H9 (cell line): ENCODE data around the gene ALLC. TPM values are rescaled to one million over a fixed set of nuclear protein-coding genes. Genes with fewer than 3 reads are reported as not detected.

Experiments
- DNase-seq: peaks from one replicate; pipeline ENCODE4 v3.0.0-alpha.2; 2017
- H2AFZ ChIP-seq: one replicate; pipeline ENCODE4 v1.6.1; 2013; ENCODE audit warnings: mild to moderate bottlenecking, low read length, control low read depth, moderate library complexity
- H2AK5ac ChIP-seq: 2 replicates; pipeline ENCODE4 v1.6.1; 2013; ENCODE audit warnings: low read length, control low read depth, mixed read lengths; ENCODE audit not compliant: insufficient read length
- H2BK120ac ChIP-seq: one replicate; pipeline ENCODE4 v1.6.1; 2013; ENCODE audit warnings: low read depth, mild to moderate bottlenecking, low read length, control low read depth, inconsistent platforms; ENCODE audit not compliant: poor library complexity, severe bottlenecking
- H2BK12ac ChIP-seq: 2 replicates; pipeline ENCODE4 v1.6.1; 2013; ENCODE audit warnings: low read length, control low read depth, mixed read lengths, low read depth; ENCODE audit not compliant: insufficient read length
- H2BK15ac ChIP-seq: 2 replicates; pipeline ENCODE4 v1.6.1; 2013; ENCODE audit warnings: low read depth, low read length, control low read depth
- H2BK20ac ChIP-seq: one replicate; pipeline ENCODE4 v1.6.1; 2013; ENCODE audit warnings: low read depth, mild to moderate bottlenecking, low read length, control low read depth, inconsistent platforms; ENCODE audit not compliant: poor library complexity, severe bottlenecking
- H2BK5ac ChIP-seq: 2 replicates; pipeline ENCODE4 v1.6.1; 2013; ENCODE audit warnings: low read length, control low read depth, mixed read lengths; ENCODE audit not compliant: insufficient read length
- H3K14ac ChIP-seq: 2 replicates; pipeline ENCODE4 v1.6.1; 2013; ENCODE audit warnings: low read length, control low read depth; ENCODE audit not compliant: insufficient read depth
- H3K18ac ChIP-seq: 2 replicates; pipeline ENCODE4 v1.6.1; 2013; ENCODE audit warnings: low read depth, mild to moderate bottlenecking, mixed read lengths, low read length, control low read depth; ENCODE audit not compliant: insufficient read length
- H3K23ac ChIP-seq: 2 replicates; pipeline ENCODE4 v1.6.1; 2013; ENCODE audit warnings: low read length, control low read depth, mixed read lengths, low read depth; ENCODE audit not compliant: insufficient read length
- H3K23me2 ChIP-seq: 2 replicates; pipeline ENCODE4 v1.6.1; 2013; ENCODE audit warnings: low read depth, mild to moderate bottlenecking, mixed read lengths, low read length, control low read depth; ENCODE audit not compliant: insufficient read length, poor library complexity, severe bottlenecking
- H3K27ac ChIP-seq: 2 replicates; pipeline ENCODE4 v1.5.1; 2013; ENCODE audit warnings: low read length, control low read depth, mixed read lengths, low read depth; ENCODE audit not compliant: insufficient read length
- H3K27me3 ChIP-seq: 2 replicates; pipeline ENCODE4 v1.6.1; 2013; ENCODE audit warnings: low read length, control low read depth, inconsistent platforms; ENCODE audit not compliant: insufficient read depth
- H3K4ac ChIP-seq: 2 replicates; pipeline ENCODE4 v1.6.1; 2013; ENCODE audit warnings: low read depth, mild to moderate bottlenecking, control low read depth, inconsistent platforms, low read length, moderate library complexity
- H3K4me1 ChIP-seq: 2 replicates; pipeline ENCODE4 v1.6.1; 2013; ENCODE audit warnings: low read length, control low read depth, inconsistent platforms; ENCODE audit not compliant: insufficient read depth
- H3K4me2 ChIP-seq: 2 replicates; pipeline ENCODE4 v1.6.1; 2013; ENCODE audit warnings: low read length, control low read depth, mixed read lengths; ENCODE audit not compliant: insufficient read length, insufficient read depth
- H3K56ac ChIP-seq: 2 replicates; pipeline ENCODE4 v1.6.1; 2013; ENCODE audit warnings: low read depth, mild to moderate bottlenecking, mixed read lengths, low read length, control low read depth; ENCODE audit not compliant: insufficient read length
- H3K79me1 ChIP-seq: 2 replicates; pipeline ENCODE4 v1.6.1; 2013; ENCODE audit warnings: low read depth, mild to moderate bottlenecking, moderate library complexity, low read length, control low read depth, inconsistent platforms; ENCODE audit not compliant: insufficient read depth, poor library complexity, severe bottlenecking
- H3K79me2 ChIP-seq: 2 replicates; pipeline ENCODE4 v1.6.1; 2013; ENCODE audit warnings: low read length, control low read depth, inconsistent platforms; ENCODE audit not compliant: insufficient read depth
- H3K9ac ChIP-seq: 2 replicates; pipeline ENCODE4 v1.6.1; 2013; ENCODE audit warnings: low read length, control low read depth, mixed read lengths; ENCODE audit not compliant: insufficient read length; ENCODE audit errors: extremely low read depth
- H3K9me3 ChIP-seq: one replicate; pipeline ENCODE4 v1.6.1; 2013; ENCODE audit warnings: low read depth, low read length, inconsistent platforms; ENCODE audit not compliant: control insufficient read depth
- H3T11ph ChIP-seq: one replicate; pipeline ENCODE4 v1.6.1; 2013; ENCODE audit warnings: mild to moderate bottlenecking, low read length, control low read depth, inconsistent platforms
- H4K20me1 ChIP-seq: one replicate; pipeline ENCODE4 v1.6.1; 2013; ENCODE audit not compliant: control insufficient read depth, insufficient read length, insufficient read depth
- H4K5ac ChIP-seq: 2 replicates; pipeline ENCODE4 v1.6.1; 2013; ENCODE audit warnings: low read depth, mild to moderate bottlenecking, mixed read lengths, low read length, control low read depth; ENCODE audit not compliant: insufficient read length
- H4K8ac ChIP-seq: replicated peaks from 2 replicates; pipeline ENCODE4 v1.6.1; 2013; ENCODE audit warnings: low read length, control low read depth, mixed read lengths, low read depth; ENCODE audit not compliant: insufficient read length
- H4K91ac ChIP-seq: 2 replicates; pipeline ENCODE4 v1.6.1; 2013; ENCODE audit warnings: low read depth, mild to moderate bottlenecking, moderate library complexity, mixed read lengths, low read length, control low read depth; ENCODE audit not compliant: insufficient read length
- H3K27ac Mint-ChIP-seq, 3 experiments: 2 replicates in 2 of 3; 3 replicates in 1 of 3; pipeline ENCODE4 v1.8.0; 2020 to 2021; ENCODE audit warnings: mixed read lengths in 3 of 3, mild to moderate bottlenecking in 1 of 3, moderate library complexity in 1 of 3
- H3K27me3 Mint-ChIP-seq: 2 replicates; pipeline ENCODE4 v1.8.0; 2021; ENCODE audit warnings: low read depth, mild to moderate bottlenecking, moderate library complexity, mixed read lengths
- H3K36me3 Mint-ChIP-seq, 3 experiments: 2 replicates in 2 of 3; 3 replicates in 1 of 3; pipeline ENCODE4 v1.8.0; 2020 to 2021; ENCODE audit warnings: low read depth in 3 of 3, mixed read lengths in 3 of 3; ENCODE audit not compliant: insufficient read depth in 1 of 3
- H3K4me1 Mint-ChIP-seq, 2 experiments: 2 replicates each; pipeline ENCODE4 v1.8.0; 2020; ENCODE audit warnings: mixed read lengths in 2 of 2
- H3K4me3 Mint-ChIP-seq, 2 experiments: 2 replicates in 1 of 2; 3 replicates in 1 of 2; pipeline ENCODE4 v1.8.0; 2020 to 2021; ENCODE audit warnings: mild to moderate bottlenecking in 2 of 2, mixed read lengths in 2 of 2, moderate library complexity in 1 of 2
- H3K9me3 Mint-ChIP-seq, 2 experiments: 2 replicates in 1 of 2; 3 replicates in 1 of 2; pipeline ENCODE4 v1.8.0; 2020; ENCODE audit warnings: mild to moderate bottlenecking in 2 of 2, mixed read lengths in 2 of 2, moderate library complexity in 1 of 2
- WGBS: extraction: QIAGEN DNeasy Blood & Tissue Kit; methylation state at CpG from one replicate; pipeline ENCODE4 v1.1.7; 2013; ENCODE audit warnings: missing lambda C conversion rate, low lambda C conversion rate, mixed read lengths; ENCODE audit not compliant: insufficient read length; ENCODE audit errors: extremely low coverage; 5-methylcytosine and 5-hydroxymethylcytosine counted together
- total RNA-seq: library from RNA; stranded (reverse); gene quantifications from 2 replicates; pipeline ENCODE4 v1.2.1, GENCODE V29; 2021
- TF ChIP-seq, protein P1 (sequence below): fragments of 200-600 bp; sonication (generic); conservative IDR thresholded peaks from 3 replicates; pipeline ENCODE4 v1.8.0; 2021; ENCODE audit warnings: antibody characterized with exemption, mild to moderate bottlenecking

ALLC gene
- total RNA-seq, 1 experiment from 2014 or later, result not detected

DNA sequence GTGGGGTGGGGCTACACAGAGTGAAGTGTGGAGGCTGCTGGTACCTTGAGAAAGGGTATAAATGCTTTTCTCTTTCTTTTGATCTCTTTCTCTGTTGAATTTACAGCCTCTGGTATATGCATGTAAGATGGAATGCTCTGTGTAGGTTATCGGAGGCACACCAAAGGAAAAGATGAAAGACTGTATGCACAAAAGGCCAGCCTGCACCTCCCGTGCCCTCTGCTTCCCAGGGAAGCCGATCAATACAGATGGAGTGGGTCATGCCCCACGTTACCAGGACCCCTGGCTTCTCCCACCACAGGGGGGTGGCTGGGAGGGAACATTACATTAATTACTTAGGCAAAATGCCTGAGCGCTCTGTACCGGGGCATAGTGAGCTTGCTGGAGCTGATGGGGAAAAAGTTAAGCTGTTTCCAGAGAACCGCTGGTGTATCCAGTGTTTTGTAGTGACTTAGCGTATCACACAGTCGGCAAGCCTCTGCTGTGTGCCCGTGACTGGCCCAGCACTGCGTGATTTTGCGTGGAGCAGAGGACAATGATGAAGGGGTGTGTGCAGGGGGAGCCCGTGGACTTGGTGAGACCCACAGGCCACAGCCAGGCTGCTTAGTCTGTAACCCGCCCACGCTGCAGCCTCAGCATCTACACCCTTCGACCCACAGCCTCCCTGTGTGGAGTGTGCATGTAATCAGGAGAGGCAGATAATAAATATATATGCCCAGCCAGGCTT, 8.0 kb downstream of the ALLC start:
- Histone ChIP-seq H2BK120ac (no peak overlapping the region), H4K20me1 (peaks cover 2% of the 10 kb centered on the region), H3K79me2 (no peaks in the 10 kb centered on the region), H3K4ac (no peak overlapping the region), H2BK5ac (no peak overlapping the region), H3K18ac (no peak overlapping the region), H2BK20ac (no peak overlapping the region), H3K14ac (no peak overlapping the region), H2BK15ac (no peak overlapping the region), H4K5ac (no peak overlapping the region), H3K9ac (no peak overlapping the region), H2AK5ac (no peak overlapping the region), H4K91ac (no peak overlapping the region), H3K23me2 (peaks cover 2% of the 10 kb centered on the region), H3K27me3 (no peaks in the 10 kb centered on the region), H3K4me2 (no peak overlapping the region), H2AFZ (no peak overlapping the region), H3K4me1 (no peaks in the 10 kb centered on the region), H2BK12ac (no peak overlapping the region), H4K8ac (no peak overlapping the region), H3K56ac (no peak overlapping the region), H3K9me3 (no peaks in the 10 kb centered on the region), H3K27ac (no peak overlapping the region), H3T11ph (no peak overlapping the region), H3K79me1 (no peaks in the 10 kb centered on the region), H3K23ac (no peak overlapping the region)
- no peak overlapping the region for H3K4me3 Mint-ChIP-seq
- peak; percentile 23 for DNase-seq
- H3K36me3 Mint-ChIP-seq, result no peaks in the 10 kb centered on the region
- WGBS, result no CpG with 5 or more reads among the region's 16 CpGs
- no peaks in the 10 kb centered on the region; a peak in 2 of 5 replicates for H3K9me3 Mint-ChIP-seq
- H3K27ac Mint-ChIP-seq, result no peak overlapping the region; a peak in 1 of 7 replicates
- peaks cover 3% of the 10 kb centered on the region for H3K27me3 Mint-ChIP-seq
- TF ChIP-seq, protein P1, sequence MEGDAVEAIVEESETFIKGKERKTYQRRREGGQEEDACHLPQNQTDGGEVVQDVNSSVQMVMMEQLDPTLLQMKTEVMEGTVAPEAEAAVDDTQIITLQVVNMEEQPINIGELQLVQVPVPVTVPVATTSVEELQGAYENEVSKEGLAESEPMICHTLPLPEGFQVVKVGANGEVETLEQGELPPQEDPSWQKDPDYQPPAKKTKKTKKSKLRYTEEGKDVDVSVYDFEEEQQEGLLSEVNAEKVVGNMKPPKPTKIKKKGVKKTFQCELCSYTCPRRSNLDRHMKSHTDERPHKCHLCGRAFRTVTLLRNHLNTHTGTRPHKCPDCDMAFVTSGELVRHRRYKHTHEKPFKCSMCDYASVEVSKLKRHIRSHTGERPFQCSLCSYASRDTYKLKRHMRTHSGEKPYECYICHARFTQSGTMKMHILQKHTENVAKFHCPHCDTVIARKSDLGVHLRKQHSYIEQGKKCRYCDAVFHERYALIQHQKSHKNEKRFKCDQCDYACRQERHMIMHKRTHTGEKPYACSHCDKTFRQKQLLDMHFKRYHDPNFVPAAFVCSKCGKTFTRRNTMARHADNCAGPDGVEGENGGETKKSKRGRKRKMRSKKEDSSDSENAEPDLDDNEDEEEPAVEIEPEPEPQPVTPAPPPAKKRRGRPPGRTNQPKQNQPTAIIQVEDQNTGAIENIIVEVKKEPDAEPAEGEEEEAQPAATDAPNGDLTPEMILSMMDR, result no peak
- H3K4me1 Mint-ChIP-seq, result peaks cover 2 to 5% of the 10 kb centered on the region in 2 experiments; a peak in 2 of 4 replicates
